HG03039 (cell line): Measurements from ENCODE around the gene IFITM10.
"Not testable (repeated sequence)": the region's sequence is repeated elsewhere in the genome, so short reads cannot be mapped to it uniquely, and the experiment has no call there.

Experiments
- ATAC-seq: cut with Tn5 transposase; IDR thresholded peaks from one replicate; pipeline ENCODE4 v1.9.1; 2021; ENCODE audit warnings: mild to moderate bottlenecking, moderate library complexity; ENCODE audit not compliant: unreplicated experiment

IFITM10 gene

GRCh38 chr11:1778141-1778911, 27.9 kb upstream of the IFITM10 start:
- no peak for ATAC-seq

GRCh38 chr11:1777737-1778136, 27.3 kb upstream of the IFITM10 start:
- ATAC-seq: no peak

GRCh38 chr11:1776944-1777715, 26.7 kb upstream of the IFITM10 start:
- no peak for ATAC-seq

GRCh38 chr11:1776331-1776851, 26.0 kb upstream of the IFITM10 start:
- no peak for ATAC-seq

- no peak for ATAC-seq
These were observed 24.5 kb upstream of the IFITM10 start for GRCh38 chr11:1774886-1775285.

- ATAC-seq: no peak
These were observed 23.7 kb upstream of the IFITM10 start for GRCh38 chr11:1773994-1774550.

GRCh38 chr11:1773131-1773993, 23.0 kb upstream of the IFITM10 start:
- no peak for ATAC-seq

GRCh38 chr11:1772270-1773130, 22.1 kb upstream of the IFITM10 start:
- ATAC-seq: no peak

- no peak for ATAC-seq
These were observed 21.3 kb upstream of the IFITM10 start for GRCh38 chr11:1771700-1772099.

GRCh38 chr11:1771273-1771672, 20.9 kb upstream of the IFITM10 start:
- ATAC-seq: no peak

GRCh38 chr11:1770528-1770927, 20.1 kb upstream of the IFITM10 start:
- ATAC-seq: no peak

GRCh38 chr11:1770061-1770460, 19.7 kb upstream of the IFITM10 start:
- no peak for ATAC-seq

- not testable (repeated sequence) for ATAC-seq
These were observed 19.0 kb upstream of the IFITM10 start for GRCh38 chr11:1769304-1769936.

GRCh38 chr11:1768141-1768469, 17.7 kb upstream of the IFITM10 start:
- no peak for ATAC-seq

GRCh38 chr11:1767399-1768140, 17.2 kb upstream of the IFITM10 start:
- ATAC-seq: no peak

- ATAC-seq: no peak
These were observed 16.5 kb upstream of the IFITM10 start for GRCh38 chr11:1766719-1767398.

- ATAC-seq: no peak
These were observed 15.7 kb upstream of the IFITM10 start for GRCh38 chr11:1765871-1766718.
